Liver (tissue), 9 donors: ENCODE results near the gene SYMPK. TPM values are rescaled to one million over a fixed set of nuclear protein-coding genes. Genes with fewer than 3 reads are reported as not detected.

Source experiments
- DNase-seq: peaks from one replicate; pipeline ENCODE4 v3.0.0-alpha.2; 2017; ENCODE audit warnings: low spot score
- H3K27ac ChIP-seq, 2 donors: one replicate each; pipeline ENCODE4 v1.7.0; 2013; ENCODE audit warnings: inconsistent platforms in 2 of 2, low read length in 2 of 2, control low read depth in 1 of 2, low read depth in 1 of 2, mild to moderate bottlenecking in 1 of 2
- H3K27me3 ChIP-seq, 4 donors: one replicate each; pipeline versions ENCODE4 v1.6.1 to v1.7.0; 2013; ENCODE audit warnings: low read length in 3 of 4, inconsistent platforms in 1 of 4, mild to moderate bottlenecking in 1 of 4, moderate library complexity in 1 of 4; ENCODE audit not compliant: control insufficient read depth in 4 of 4, insufficient read depth in 4 of 4
- H3K36me3 ChIP-seq, 4 donors: one replicate each; pipeline versions ENCODE4 v1.6.1 to v1.7.0; 2013; ENCODE audit warnings: low read length in 3 of 4, mild to moderate bottlenecking in 3 of 4, low read depth in 1 of 4, moderate library complexity in 1 of 4; ENCODE audit not compliant: control insufficient read depth in 4 of 4, insufficient read depth in 3 of 4
- H3K4me1 ChIP-seq, 4 donors: one replicate each; pipeline versions ENCODE4 v1.6.1 to v1.7.0; 2013; ENCODE audit warnings: low read length in 3 of 4, mild to moderate bottlenecking in 3 of 4, moderate library complexity in 1 of 4; ENCODE audit not compliant: control insufficient read depth in 4 of 4, insufficient read depth in 4 of 4
- H3K4me3 ChIP-seq, 3 donors: one replicate each; pipeline versions ENCODE4 v1.6.1 to v1.7.0; 2013; ENCODE audit warnings: low read length in 3 of 3, control low read depth in 1 of 3, low read depth in 1 of 3, mild to moderate bottlenecking in 1 of 3
- H3K9ac ChIP-seq, 2 donors: one replicate each; pipeline ENCODE4 v1.7.0; 2013; ENCODE audit warnings: low read length in 2 of 2, mild to moderate bottlenecking in 2 of 2, moderate library complexity in 2 of 2, control low read depth in 1 of 2, low read depth in 1 of 2
- H3K9me3 ChIP-seq, 4 donors: one replicate each; pipeline versions ENCODE4 v1.6.1 to v1.7.0; 2013; ENCODE audit warnings: low read length in 3 of 4; ENCODE audit not compliant: control insufficient read depth in 4 of 4
- CTCF ChIP-seq: fragments of 150-350 bp; IDR thresholded peaks from 2 replicates; pipeline ENCODE4 v1.5.1; 2017; ENCODE audit warnings: improper control_type of control experiment, low read depth, low read length; ENCODE audit not compliant: missing input control
- FOXA1 ChIP-seq: IDR thresholded peaks from 2 replicates; pipeline ENCODE4 v1.6.1; 2016; ENCODE audit warnings: antibody characterized with exemption
- FOXA2 ChIP-seq: IDR thresholded peaks from 2 replicates; pipeline ENCODE4 v1.6.1; 2016; ENCODE audit warnings: antibody characterized with exemption
- HNF4G ChIP-seq: IDR thresholded peaks from 2 replicates; pipeline ENCODE4 v1.6.1; 2016; ENCODE audit warnings: antibody characterized with exemption
- JUND ChIP-seq, 2 donors: IDR thresholded peaks; 2 replicates each; pipeline ENCODE4 v1.6.1; 2016; ENCODE audit warnings: antibody characterized with exemption in 2 of 2
- NR2F2 ChIP-seq: IDR thresholded peaks from 2 replicates; pipeline ENCODE4 v1.6.1; 2016; ENCODE audit warnings: antibody characterized with exemption
- RAD21 ChIP-seq, 2 donors: IDR thresholded peaks; 2 replicates each; pipeline ENCODE4 v1.6.1; 2016; ENCODE audit warnings: antibody characterized with exemption in 2 of 2, mild to moderate bottlenecking in 2 of 2
- REST ChIP-seq: IDR thresholded peaks from 2 replicates; pipeline ENCODE4 v1.6.1; 2016; ENCODE audit warnings: antibody characterized with exemption, mild to moderate bottlenecking
- RXRA ChIP-seq, 2 donors: IDR thresholded peaks; 2 replicates each; pipeline ENCODE4 v1.6.1; 2017 to 2018; ENCODE audit warnings: antibody characterized with exemption in 2 of 2, mild to moderate bottlenecking in 1 of 2
- SP1 ChIP-seq: IDR thresholded peaks from 2 replicates; pipeline ENCODE4 v1.6.1; 2018; ENCODE audit warnings: antibody characterized with exemption, mild to moderate bottlenecking
- TAF1 ChIP-seq: conservative IDR thresholded peaks from 2 replicates; pipeline ENCODE4 v1.6.1; 2016; ENCODE audit warnings: antibody characterized with exemption, mild to moderate bottlenecking
- YY1 ChIP-seq: IDR thresholded peaks from 2 replicates; pipeline ENCODE4 v1.6.1; 2016; ENCODE audit warnings: antibody characterized with exemption, mild to moderate bottlenecking
- WGBS: extraction: QIAGEN DNeasy Blood & Tissue Kit; methylation state at CpG from one replicate; pipeline ENCODE4 v1.1.7; 2013; 5-methylcytosine and 5-hydroxymethylcytosine counted together
- polyA plus RNA-seq, 2 donors: library from polyadenylated mRNA; stranded (reverse) in 1 of 2; unstranded in 1 of 2; fragments of 200-250 nt in 1 of 2; fragments of >200 nt in 1 of 2; fragmentation: Nextera tagmentation in 1 of 2; extraction: Ambion mirVana in 1 of 2; gene quantifications; one replicate each; pipeline versions ENCODE4 v1.2.1 to v1.2.3, GENCODE V29; 2013 to 2015
- total RNA-seq, 2 donors: library from RNA; depleted of rRNA; stranded (reverse); fragments of >200 nt; gene quantifications; one replicate each; pipeline ENCODE4 v1.2.3, GENCODE V29; 2014
- TF ChIP-seq, protein P1 (sequence below): IDR thresholded peaks from 2 replicates; pipeline ENCODE4 v1.6.1; 2016; ENCODE audit warnings: antibody characterized with exemption
- TF ChIP-seq, protein P2 (sequence below): IDR thresholded peaks from 2 replicates; pipeline ENCODE4 v1.6.1; 2016; ENCODE audit warnings: antibody characterized with exemption
- TF ChIP-seq, protein P3 (sequence below): IDR thresholded peaks from 2 replicates; pipeline ENCODE4 v1.6.1; 2016; ENCODE audit warnings: antibody characterized with exemption
- donor health status: healthy.
- donor health status: healthy.
- donor health status: healthy.
- donor health status: healthy.
- donor health status: healthy.

Gene SYMPK
- total and polyA plus RNA-seq, 4 donors = 5.5 to 26.1 (median 24.1) TPM

GRCh38 chr19:45834970-45835369, 28.0 kb downstream of the SYMPK start:
- Histone ChIP-seq H3K36me3 (peaks cover 29 to 78% (median 65%) of the 10 kb centered on the region in 4 donors), H3K9ac (no peak overlapping the region), H3K4me3 (no peak overlapping the region), H3K9me3 (peaks cover 0 to 3% (median 0%) of the 10 kb centered on the region in 4 donors), H3K27me3 (no peaks in the 10 kb centered on the region), H3K4me1 (no peaks in the 10 kb centered on the region), H3K27ac (no peak overlapping the region)
- no peak for DNase-seq
- 90% methylated on average over 7 of the region's 7 CpGs for WGBS
- TF ChIP-seq RAD21 (IDR thresholded peaks at IDR 0.05) (no peak), RXRA (IDR thresholded peaks at IDR 0.05) (no peak), YY1 (no peak), REST (no peak), FOXA2 (no peak), NR2F2 (no peak), CTCF (no peak), HNF4G (no peak), FOXA1 (no peak)
- TF ChIP-seq, protein P1, sequence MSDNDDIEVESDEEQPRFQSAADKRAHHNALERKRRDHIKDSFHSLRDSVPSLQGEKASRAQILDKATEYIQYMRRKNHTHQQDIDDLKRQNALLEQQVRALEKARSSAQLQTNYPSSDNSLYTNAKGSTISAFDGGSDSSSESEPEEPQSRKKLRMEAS = no peak

- no peak for DNase-seq
- Histone ChIP-seq H3K36me3 (peaks cover 27 to 89% (median 48%) of the 10 kb centered on the region in 4 donors), H3K4me3 (no peak overlapping the region), H3K9ac (no peak overlapping the region), H3K9me3 (no peaks in the 10 kb centered on the region), H3K27me3 (no peaks in the 10 kb centered on the region), H3K4me1 (no peaks in the 10 kb centered on the region), H3K27ac (no peak overlapping the region)
- WGBS = 96% methylated on average over 16 of the region's 16 CpGs
- TF ChIP-seq RAD21 (IDR thresholded peaks at IDR 0.05) (no peak), HNF4G (no peak), JUND (IDR thresholded peaks at IDR 0.05) (no peak)
Measured at GRCh38 chr19:45828945-45829344, 34.0 kb downstream of the SYMPK start.

DNA sequence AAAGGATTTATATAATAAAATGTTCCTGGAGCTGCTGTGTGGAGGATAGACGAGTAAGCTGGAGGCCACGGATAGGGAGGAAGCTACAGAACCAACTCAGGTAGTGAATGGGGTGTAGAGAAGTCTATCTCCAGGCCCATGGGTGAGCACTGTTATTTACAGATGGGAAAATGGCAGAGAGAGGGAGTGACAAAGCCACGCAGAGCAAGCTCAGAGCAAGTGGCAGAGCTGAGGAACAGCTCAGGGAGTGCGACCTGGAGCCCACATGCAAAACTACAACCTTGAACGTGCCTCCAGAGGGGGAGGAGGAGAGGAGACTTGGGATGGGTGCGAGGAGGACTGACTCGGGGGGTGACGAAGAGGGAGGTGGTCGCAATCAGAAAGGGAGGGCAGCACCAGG, 34.4 kb downstream of the SYMPK start:
- no peaks in the 10 kb centered on the region for H3K4me1 ChIP-seq
- no peak overlapping the region for H3K4me3 ChIP-seq
- H3K36me3 ChIP-seq = peaks cover 31 to 89% (median 47%) of the 10 kb centered on the region in 4 donors
- no peak overlapping the region for H3K27ac ChIP-seq
- H3K9me3 ChIP-seq = no peaks in the 10 kb centered on the region
- no peaks in the 10 kb centered on the region for H3K27me3 ChIP-seq
- WGBS = 94% methylated on average over 9 of the region's 9 CpGs
- H3K9ac ChIP-seq = no peak overlapping the region
- DNase-seq = no peak
- TF ChIP-seq CTCF (no peak), TAF1 (no peak), HNF4G (no peak), SP1 (no peak), FOXA1 (no peak), RXRA (IDR thresholded peaks at IDR 0.05) (no peak)
- TF ChIP-seq, protein P1 = no peak
- TF ChIP-seq, protein P2, sequence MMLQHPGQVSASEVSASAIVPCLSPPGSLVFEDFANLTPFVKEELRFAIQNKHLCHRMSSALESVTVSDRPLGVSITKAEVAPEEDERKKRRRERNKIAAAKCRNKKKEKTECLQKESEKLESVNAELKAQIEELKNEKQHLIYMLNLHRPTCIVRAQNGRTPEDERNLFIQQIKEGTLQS = no peak
- TF ChIP-seq, protein P3, sequence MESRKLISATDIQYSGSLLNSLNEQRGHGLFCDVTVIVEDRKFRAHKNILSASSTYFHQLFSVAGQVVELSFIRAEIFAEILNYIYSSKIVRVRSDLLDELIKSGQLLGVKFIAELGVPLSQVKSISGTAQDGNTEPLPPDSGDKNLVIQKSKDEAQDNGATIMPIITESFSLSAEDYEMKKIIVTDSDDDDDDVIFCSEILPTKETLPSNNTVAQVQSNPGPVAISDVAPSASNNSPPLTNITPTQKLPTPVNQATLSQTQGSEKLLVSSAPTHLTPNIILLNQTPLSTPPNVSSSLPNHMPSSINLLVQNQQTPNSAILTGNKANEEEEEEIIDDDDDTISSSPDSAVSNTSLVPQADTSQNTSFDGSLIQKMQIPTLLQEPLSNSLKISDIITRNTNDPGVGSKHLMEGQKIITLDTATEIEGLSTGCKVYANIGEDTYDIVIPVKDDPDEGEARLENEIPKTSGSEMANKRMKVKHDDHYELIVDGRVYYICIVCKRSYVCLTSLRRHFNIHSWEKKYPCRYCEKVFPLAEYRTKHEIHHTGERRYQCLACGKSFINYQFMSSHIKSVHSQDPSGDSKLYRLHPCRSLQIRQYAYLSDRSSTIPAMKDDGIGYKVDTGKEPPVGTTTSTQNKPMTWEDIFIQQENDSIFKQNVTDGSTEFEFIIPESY = no peak
